T-helper 1 cell (primary cell): ENCODE results near the gene PRDM11.
A peak's percentile ranks its signal among the peaks of the same experiment; 100 is the strongest.
"Not testable (repeated sequence)": the region's sequence is repeated elsewhere in the genome, so short reads cannot be mapped to it uniquely, and the experiment has no call there.

Experiments
- DNase-seq, 5 donors: peaks; one replicate each; pipeline ENCODE4 v3.0.0-alpha.2; 2012 to 2020
- total RNA-seq, 4 donors: gene quantifications; one replicate each; lab custom pipeline; 2026; lab: John Stamatoyannopoulos, UW

Gene PRDM11
- 10.6 to 16.9 (median 13.4) reads per million in 4 donors for total RNA-seq

DNA sequence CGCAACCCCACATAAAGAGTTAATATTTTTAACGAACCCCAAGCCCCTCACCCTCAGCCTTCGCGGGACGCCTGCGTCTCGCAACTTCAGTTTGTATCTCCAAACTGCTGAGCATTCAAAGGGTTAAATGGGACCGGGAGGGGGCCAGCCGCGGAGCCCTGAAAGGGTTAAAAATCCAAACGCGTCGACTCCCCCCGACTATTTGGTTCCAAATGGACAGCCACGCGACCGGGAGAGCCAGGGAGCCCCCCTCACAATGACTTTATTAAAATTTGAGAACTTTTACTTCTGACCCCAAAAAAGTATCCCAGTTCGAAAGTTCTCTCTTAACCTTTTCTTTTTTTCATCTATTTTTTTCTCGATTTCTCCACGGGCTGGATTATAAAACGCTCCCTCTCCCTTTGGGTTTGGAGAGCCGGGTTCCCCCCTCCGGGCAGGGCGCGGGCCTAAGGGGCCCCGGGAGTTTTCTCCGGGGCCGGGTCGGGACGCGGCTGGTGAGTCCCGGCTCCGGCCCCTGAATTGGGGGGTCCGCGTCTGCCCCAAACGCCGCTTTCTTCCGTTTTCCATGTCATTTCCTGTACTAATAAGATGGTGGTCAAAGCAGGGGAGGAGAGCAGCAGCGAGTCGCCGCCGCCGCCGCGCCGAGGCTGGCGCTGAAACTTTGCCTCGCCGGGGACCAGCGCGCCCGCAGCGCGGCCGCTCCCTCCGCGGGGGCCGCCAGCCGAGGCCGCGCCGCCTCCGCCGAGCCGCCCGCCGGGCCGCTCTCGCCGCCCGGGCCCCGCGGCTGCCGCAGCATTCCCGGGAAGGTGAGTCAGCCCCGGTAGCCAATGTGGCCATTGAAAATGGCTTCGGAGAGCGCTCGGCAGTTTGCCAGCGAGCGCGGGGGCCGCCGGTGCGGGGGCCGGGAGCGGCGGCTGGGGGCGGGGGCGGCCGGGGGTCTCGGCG lies at the start of gene PRDM11:
PRDM11 (plus strand) TSS at position 568 of the 945 bp plus-strand sequence. CDS start 35,128 bp downstream, outside the sequence.
- peak in 3 of 5 donors; percentile 26 to 43 (median 41) for DNase-seq

DNA sequence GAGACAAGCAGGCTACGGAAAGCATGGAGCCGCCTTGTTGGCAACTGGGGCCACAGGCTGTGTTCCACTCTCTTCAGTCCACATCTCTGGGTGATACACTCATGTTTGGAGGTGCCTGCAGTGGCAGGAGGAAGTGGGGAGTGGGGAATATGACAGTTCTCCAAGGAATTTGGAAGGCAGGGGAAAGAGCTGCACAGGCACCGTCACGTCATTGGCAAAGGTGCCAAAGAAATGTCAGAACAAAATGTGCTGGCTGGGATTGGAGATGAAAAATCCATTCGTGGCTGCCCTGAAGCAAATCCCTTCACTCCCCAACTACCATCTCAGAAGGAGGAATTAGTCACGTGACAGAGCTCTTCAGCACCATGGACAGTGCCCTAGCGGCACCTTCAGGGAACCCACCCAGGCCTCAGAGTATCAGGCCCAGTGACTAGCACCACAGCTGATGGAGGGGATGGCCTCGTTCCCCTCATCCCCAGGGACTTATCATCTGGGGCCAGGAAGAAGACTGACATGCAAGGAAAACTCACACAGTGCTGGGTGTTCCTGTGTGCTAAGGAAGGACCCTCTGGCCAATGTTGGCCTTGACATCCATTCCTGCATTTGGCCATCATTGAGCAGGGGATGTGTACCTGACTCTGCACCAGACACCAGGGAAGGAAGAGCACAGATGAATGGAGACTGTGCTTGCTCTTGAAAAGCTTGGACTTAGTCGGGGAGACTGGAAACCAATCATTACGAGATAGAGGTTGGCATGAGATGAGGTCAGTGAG lies 48.5 kb upstream of the PRDM11 start:
- peak in 1 of 5 donors; percentile 40 for DNase-seq

DNA sequence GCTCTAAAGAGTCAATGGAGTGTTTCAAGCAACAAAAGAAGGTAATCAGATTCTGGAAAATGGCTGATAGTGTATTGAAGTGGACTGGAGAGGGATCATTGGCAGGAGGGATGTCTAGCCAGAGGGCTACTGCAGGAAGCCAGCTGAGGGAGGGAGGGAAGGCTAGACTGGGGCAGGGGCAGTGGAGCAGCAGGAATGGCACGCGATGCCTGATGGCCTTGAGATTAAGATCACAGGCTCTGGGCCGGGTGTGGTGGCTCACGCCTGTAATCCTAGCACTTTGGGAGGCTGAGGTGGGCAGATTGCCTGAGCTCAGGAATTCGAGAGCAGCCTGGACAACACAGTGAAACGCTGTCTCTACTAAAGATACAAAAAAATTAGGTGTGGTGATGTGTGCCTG lies 47.5 kb upstream of the PRDM11 start:
- DNase-seq: no peak

DNA sequence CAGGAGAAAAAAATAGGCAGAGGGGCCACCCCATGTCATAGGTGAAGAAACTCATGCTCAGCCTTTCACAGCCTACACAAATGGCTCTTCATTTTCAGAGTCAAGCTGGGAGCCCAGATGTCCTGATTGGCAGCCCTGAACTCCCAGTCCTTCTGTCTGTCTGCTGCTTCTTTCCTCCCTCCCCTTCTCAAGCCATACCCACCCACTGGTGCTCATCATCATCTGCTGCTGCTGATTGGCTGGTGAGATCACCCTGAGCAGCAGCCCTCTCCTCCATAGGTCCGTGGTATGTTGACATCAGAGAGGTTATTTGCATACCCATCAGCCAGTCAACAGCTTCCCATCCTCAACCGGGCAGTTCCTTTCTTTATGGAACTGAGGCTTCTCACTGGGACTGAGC lies 46.1 kb upstream of the PRDM11 start:
- no peak for DNase-seq

DNA sequence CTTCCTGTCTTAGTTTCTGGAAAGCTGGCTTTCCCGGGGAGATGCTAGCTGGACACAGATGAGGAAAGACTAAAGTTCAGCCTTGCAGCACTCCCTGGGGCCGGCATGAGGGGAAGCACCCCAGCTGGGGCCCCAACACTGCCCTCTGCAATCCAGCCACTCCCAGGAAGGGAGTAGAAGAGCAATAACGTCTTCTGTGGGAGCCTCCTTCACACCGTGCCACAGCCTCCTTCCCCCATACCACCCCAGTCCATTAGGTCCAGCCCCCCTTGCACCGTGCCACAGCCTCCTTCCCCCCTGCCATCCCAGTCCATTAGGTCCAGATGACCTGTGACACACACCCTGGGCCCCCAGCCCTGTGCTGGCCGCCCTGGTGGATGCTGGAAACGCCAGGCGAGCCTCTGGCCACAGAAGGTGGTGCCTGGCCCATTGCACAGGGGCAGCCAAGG lies 44.1 kb upstream of the PRDM11 start:
- no peak for DNase-seq

DNA sequence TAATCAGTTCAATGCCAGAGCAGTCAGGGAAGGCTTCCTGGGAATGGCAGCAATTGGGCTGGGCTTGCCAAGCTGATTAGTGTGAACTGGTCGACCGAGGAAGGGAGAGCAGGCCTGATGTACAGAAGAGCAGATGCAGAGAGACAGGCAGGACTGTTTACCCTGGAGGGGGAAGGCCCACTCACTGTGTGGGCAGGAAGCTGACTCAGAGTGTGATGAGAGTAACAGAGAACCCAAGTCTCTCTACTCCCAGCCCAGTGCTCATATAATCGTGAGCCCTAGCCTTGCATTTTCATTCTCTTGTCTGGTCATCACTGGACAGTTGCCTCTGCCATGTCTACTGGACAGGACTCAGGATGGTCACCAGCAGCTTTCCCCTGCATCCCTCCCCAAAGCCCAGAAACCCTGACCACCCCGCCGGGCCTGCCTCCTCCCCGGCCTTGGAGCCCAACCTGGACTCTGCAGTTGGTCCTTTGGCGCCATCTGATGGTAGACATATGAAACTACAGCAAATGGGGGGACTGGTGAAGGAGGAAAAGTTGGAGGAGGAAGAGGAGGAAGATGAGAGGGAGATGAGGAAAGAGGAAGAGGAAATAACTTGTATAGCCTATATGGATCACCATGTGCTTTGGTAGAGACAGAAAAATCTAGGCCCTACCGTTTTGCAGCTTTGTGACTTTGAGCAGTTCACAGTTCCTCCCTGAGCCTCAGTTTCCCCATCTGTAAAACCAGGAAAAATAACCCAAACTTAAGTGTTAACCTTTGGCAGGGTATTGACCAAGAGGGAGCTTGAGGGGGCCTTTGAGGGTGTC lies 43.4 kb upstream of the PRDM11 start:
- DNase-seq: peak in 4 of 5 donors; percentile 37 to 85 (median 43)

DNA sequence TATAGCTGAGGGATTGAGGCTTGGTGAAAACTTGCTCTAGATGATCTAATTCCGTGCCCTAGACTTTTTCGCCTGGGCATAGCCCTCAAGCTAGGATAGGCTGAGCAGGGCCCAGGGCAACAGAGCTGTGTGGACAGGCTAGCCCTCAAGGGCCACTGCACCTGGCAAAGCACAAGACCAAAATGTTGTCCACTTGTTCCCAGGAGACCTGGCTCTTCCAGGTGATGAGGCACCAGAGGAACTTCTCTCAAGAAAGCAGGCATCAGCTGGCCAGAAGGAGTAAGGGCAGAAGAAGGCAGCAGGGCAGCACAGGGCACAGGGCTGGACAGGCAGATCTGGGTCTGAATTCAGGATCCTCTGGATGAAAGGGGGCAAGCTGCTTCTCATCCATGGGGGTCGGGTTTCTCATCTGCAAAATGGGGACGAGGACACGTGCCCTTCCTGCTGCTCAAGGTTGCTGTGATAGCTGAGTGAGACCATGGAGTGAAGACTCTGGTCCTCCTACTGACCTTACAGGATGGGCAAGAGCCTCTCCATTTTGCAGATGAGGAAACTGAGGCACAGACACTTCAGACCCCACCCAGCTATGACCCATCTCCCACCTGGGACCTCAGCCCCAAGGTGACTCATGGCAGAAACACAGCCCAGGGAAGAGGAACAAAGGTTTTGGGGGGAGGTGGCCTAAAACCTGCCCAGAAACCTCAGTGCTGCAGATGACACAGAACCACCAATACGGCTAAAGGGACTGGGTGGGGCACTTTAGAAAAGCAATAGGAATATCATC lies 42.2 kb upstream of the PRDM11 start:
- no peak for DNase-seq

DNA sequence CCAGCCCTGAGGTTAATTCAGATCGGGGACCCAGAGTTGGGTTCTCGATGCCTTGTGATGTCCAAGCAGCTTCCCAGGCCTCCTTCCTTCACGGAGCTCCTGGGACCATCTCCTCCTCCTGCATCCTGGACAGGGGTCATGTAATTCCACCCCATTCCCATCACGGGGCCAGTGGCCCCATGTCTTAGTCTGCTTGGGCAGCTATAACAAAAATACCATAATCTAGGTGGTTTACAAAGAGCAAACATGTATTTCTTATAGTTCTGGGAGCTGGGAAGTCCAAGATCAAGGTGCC lies 41.7 kb upstream of the PRDM11 start:
- DNase-seq: no peak

DNA sequence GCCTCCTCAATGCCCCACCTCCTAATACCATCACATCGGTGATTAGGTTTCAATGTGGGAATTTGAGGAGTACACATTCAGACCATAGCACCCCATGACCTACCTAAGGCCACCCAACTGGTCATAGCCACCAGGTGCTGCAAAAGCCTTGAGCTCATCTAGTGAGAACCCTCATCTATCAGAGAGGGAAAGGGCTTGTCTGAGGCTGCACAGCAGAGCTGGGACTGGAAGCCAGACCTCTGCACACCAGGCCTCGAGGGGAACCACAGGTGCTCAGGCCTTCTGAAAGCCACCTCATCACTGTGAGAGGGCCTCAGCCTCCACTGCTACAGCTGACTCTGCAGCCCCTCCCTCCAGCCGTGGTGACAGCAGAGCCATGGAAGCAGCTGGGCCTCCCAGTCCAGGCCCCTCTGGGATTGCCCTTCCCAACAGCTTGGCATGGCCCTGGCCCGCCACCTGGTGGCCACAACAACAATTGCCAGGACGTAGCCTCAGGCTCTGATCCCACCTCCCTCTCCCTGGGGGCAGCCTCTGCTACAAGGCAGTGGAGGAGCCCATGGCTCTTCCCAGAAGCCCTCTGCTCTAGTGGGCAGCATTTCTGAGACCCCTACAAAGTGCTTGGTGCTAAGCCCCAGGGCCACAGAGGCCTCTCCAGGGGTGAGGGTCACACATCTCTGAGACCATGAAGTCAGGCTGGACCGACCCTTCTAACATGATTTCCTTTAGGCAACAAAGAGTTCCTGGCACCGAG lies 41.0 kb upstream of the PRDM11 start:
- DNase-seq: peak; percentile 33 to 52 (median 43)

DNA sequence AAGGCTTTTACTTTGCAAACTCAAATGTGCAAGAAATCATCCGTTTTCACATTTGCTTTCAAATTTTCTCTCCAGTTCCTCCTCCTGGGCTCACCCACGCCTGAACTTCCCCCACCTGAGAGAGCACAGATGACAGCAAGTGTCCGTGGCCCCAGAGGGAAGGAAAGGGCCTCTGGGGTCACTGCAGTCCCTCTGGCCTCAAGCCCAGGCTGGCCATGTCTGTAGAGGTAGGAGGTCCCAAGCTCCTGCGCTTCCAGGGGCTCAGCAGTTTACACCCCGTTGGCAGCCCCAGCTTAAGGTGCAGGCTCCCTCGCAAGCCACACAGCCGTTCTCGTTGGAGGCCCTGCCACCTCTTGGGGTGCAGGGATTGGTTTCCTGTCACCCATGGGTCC lies 40.5 kb upstream of the PRDM11 start:
- no peak for DNase-seq

DNA sequence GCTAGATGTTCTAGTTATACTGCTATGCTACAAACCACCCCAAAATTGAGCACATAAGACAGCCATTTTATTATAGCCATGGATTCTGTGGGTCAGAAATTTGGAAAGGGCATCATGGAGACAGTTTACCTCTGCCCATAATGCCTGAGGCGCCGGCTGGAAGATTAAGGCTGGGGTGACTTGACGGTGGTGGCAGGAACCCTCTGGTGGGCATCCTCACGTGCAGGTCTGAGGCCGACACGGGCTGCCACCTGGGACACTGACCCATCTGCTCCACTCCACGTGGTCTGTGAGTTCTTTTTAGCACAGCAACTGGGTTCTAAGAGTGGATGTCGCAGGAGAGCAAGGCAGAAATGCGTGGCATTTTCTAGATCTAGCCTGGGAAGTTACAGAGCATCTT lies 40.0 kb upstream of the PRDM11 start:
- no peak for DNase-seq

DNA sequence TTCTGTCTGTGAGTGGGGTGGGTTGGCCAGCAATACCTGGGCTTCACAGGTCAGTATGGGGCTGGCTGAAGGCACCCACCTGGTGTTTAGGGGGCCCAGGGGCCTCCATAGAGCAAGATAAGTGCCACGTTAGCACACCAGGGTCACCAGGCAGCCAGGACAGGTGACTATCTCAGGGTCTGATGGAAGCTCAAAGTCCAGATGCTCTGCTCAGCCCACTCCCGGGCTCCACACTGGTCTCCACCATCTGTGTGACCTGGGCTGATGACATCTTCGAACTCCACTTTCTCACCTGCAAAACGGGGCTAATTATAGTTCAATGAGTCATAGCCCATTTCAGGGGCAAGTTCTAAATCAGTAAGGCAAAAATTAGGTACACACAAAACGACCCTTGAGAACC lies 39.4 kb upstream of the PRDM11 start:
- DNase-seq: no peak

DNA sequence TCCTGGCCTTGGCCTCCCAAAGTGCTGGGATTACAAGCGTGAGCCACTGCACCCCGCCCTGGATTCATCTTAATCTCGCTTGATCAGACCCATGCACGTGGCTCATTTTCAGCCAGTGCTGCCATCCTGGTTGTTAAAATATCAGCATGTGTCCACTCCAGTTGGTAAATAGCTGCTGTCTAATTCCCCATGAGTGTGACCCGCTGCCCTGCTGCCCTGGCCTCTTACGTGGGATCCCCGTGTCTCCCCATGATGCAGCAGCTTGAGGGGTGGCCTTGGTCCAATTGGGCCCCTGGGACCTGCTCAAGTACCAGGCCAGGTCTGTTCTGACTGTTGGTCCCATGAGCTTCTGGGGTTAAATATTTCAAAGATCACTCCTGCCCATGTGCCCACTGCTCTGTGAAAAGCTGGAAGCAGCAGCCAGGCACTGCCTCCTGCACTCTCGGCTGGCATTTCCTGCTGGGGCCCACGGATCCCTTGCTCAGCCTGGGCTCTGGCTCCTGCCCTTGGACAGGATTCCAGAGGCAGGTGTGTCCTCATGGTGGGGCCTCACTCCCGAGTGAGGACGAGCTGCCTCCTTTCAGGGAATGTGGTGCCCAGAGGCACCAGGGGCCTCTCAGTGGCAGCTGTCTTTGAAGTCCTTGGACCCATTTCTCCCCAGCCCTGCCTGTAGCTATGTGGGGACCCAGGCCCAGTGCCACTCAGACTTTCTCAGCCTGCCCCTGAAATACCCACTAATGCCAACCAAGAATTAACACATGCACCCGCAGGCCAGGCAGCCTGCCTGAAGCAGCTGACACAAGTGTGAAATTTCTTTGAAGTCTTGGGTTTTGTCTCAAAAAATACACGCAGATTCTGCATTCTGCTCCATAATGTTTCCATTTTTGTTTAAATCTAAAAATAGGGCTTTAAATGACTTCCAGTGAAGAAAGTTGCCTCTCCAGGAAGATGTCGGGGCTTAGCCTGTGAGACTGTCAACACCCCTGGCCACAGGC lies 38.1 kb upstream of the PRDM11 start:
- DNase-seq: no peak

DNA sequence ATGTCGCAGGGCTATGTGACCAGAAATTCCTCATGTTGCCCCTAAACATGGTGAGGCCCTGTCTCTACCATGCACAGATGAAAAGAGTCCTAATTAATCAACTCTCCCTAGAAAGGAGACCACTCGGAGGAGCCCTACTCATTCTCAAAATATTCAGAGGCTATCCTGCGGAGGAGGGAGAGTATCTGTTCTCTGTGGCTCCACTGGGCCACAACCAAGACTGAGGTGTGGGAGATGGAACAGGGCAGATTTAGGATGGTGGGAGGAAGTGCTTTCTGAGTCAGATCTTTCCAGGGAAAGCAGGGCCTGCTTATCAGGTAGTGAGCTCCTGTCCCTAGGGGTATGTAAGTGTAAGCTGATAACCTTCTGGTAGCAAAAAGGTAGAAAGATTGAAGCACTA lies 37.0 kb upstream of the PRDM11 start:
- DNase-seq: no peak

DNA sequence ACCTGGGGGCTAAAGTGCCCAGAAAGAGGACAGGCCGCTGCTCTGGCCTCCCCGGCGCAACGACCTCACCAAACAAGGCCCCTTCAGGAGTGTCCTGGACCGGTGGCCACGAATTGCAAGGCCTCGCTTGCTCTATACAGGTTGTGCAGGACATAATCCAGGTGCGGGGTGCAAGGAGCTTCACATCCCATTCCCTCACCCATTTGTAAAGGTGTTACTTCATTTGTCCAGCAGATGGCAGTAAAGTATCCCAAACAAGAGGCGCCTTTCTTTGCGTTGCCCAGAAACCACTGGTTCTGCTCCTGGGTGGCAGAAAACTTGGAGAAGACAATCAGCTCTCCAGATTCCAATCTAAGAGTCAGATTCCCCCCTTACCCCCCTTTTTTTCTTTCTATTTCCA lies 35.9 kb upstream of the PRDM11 start:
- peak in 2 of 5 donors; percentile 42 to 52 for DNase-seq

DNA sequence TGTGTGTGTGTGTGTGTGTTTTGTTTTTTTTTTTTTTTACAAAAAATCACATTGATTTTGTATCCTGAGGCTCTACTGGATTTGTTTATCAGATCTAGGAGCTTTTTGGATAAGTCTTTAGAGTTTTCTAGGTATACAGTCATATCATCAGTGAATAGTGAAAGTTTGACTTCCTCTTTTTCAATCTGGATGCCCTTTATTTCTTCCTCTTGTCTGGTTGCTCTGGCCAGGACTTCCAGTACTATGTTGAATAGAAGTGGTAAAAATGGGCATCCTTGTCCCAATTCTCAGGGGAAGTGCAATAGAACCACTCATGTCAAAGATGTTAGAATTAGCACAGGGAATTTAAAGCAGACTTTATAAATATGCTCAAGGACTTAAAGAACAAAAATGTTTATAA lies 32.6 kb upstream of the PRDM11 start:
- no peak for DNase-seq

DNA sequence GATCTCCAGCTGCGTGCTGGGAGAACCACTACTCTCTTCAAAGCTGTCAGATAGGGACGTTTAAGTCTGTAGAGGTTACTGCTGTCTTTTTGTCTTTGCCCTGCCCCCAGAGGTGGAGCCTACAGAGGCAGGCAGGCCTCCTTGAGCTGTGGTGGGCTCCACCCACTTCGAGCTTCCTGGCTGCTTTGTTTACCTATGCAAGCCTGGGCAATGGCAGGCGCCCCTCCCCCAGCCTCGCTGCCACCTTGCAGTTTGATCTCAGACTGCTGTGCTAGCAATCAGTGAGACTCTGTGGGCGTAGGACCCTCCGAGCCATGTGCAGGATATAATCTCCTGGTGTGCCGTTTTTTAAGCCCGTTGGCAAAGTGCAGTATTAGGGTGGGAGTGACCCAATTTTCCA lies 18.6 kb upstream of the PRDM11 start:
- not testable (repeated sequence) for DNase-seq

DNA sequence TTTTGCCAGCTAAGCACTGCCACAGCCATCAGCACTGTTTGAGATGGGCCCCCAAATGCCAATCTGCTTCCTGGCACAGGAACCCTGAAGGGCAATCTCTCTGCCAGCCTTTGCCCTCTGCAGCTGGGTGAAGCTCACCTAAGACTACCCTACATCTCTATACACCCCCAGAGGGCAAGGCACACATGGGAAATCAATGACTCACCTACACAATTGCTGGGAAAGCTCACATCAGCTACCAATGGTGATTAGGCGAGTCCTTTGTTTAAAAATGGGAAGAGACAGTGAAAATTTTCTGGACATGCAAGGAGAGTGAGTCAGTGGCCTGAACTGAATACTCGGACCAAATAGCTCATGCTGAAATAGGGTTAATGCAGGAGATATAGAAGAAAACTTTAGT lies 12.6 kb upstream of the PRDM11 start:
- DNase-seq: no peak

DNA sequence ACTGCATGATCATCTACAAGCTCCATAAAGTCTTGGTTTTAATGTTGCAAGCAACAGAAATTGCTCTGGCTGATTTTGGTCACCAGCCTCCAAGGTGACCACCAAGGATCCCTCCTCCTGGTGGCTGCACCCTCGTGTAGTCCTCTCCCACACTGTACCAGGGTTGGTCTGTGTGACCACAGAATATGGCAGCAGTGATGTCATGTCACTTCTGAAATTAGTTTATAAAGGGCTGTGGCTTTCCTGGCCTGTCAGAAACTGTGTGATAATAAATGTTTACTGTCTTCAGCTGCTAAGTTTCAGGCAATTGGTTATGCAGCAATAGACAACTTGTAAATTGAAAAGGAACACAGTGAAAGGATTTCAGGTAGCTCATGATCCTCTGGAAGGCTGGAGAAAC lies 5.3 kb upstream of the PRDM11 start:
- peak in 1 of 5 donors; percentile 45 for DNase-seq

DNA sequence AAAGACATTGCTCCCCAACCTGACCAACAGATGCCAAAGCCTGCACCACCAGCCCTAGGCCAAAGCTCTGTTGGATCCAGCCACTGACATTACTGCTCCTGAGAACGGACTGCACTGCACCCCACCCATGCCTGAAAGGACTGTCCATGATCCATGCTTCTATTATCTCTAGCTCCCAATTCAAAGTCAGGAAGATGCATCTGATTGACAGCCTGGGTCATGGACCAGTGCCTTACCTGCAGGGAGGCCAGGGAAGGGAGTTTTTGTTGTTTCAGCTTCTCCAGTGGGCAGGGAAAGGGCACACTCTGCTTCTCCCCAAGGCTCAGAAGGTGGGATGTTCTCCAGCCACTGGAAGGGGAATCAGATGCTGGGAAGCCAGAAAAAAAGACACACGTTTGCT lies 4.8 kb upstream of the PRDM11 start:
- no peak for DNase-seq
